GM18499 (cell line): ENCODE data around the gene PDCL3.

ENCODE experiments used
- ATAC-seq: cut with Tn5 transposase; IDR thresholded peaks from one replicate; pipeline ENCODE4 v1.9.1; 2021; ENCODE audit warnings: moderate number of reproducible peaks; ENCODE audit not compliant: insufficient read depth, unreplicated experiment

PDCL3 gene

DNA sequence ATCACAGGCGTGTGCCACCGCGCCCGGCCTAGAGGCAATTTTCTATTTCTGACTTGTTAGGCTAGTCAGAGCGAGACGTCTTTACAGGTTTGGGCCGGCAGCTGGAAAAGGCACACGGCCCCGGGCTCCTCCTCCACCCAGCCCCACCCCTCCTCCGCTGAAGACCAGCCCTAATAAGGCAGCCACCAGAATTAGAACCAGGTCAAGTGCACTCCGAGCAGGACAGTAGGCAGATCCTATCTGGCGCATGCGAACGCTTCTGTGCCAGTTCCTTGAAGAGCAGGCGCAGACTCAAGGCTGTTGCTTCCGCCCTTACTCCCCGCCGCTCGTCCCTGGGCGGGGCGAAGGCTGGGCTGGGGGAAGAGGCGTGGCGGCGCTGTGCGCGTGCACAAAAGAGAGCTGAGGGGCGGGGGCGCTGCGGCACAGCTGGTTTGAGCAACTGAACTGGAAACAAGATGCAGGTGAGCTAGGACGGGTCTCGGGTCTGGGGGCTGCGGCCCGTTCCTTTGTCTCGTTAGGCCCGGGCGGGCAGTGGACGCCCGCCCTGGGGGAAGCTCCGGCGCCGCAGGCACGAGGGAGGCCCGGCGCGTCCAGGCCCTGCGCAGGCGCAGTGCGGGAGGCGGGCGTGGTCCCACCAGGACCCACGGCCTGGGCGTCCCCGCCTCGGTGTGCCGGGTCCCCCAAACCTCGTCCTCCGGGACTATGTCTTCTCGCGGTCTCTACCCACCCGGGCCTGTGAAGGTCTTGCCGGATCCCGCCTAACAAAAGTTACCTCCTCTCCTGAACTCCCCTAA, at the start of gene PDCL3:
TSS of gene PDCL3 (plus strand) at position 381 of the 794 bp plus-strand sequence. CDS start at position 456, 75 bp downstream.
- ATAC-seq, result peak; percentile 91

GRCh38 chr2:100513650-100514049, 49.1 kb upstream of the PDCL3 start:
- ATAC-seq, result no peak

- ATAC-seq, result no peak
Measured at GRCh38 chr2:100517556-100517955, 45.2 kb upstream of the PDCL3 start.

- ATAC-seq, result no peak
Measured at GRCh38 chr2:100518801-100519200, 44.0 kb upstream of the PDCL3 start.

GRCh38 chr2:100520224-100520623, 42.6 kb upstream of the PDCL3 start:
- no peak for ATAC-seq

- ATAC-seq, result no peak
Measured at GRCh38 chr2:100522430-100522829, 40.4 kb upstream of the PDCL3 start.

DNA sequence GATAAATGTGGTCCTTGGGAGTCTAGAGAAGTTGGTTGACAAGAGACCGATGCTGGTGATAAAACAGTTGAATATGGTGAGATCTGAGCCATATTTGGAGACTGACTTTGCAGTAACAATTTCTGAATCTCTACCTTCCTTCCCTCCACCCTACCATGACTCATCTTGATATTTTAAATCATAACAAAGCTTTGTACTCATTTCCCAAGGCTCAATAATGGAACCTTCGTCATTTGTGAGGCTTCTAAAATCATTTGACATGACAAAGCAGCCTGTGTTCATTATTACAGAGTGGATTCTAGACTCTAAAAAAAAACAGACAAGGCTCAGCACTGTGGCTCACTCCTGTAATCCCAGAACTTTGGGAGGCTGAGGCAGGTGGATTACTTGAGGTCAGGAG, 38.5 kb upstream of the PDCL3 start:
- ATAC-seq, result no peak

DNA sequence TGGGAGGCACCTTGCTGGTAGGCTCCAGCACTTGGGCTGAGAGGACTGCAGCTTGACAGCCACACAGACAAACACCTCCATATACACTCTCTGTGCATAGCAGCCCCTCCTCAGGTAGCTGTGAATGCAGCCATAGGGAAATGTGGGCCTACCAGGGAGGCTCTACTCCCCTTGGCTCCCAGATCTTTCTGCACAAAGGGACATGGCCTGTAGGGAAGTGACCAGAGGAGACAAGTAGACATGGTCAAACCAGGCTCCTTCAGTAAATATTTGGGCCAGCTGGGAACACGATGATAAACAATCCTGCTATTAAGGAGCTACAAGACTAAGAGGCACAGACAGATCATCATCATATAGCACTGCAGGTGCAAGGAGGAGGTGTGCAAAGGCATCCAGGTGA, 35.9 kb upstream of the PDCL3 start:
- no peak for ATAC-seq

DNA sequence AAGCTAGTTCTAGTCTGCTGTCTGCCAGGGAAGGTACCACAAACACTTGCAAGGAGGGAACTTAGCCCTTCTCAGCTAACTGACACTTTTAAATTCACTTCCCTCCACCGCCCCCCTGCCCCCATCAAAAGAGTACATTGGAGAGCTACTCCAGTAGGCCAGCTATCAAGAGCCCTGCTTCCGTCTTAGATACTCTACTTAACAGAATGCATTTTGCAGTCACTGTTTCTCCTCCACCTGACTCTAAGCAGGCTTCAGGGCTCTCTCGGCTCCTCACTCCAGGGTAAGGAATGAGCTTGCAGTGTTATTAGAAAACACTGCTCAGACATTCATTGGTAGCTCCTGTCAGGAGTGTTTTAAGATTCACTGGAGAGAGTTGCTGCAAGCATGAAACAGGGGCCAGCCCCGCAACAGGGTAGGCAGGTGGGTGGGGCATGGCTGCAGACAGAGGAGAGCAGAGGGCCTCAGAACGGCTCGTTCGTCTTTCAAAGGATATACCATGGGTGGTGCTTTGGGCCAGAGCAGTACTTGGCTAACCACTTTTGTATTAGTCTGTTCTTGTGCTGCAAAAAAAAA, 35.3 kb upstream of the PDCL3 start:
- ATAC-seq, result no peak

GRCh38 chr2:100529176-100529575, 33.6 kb upstream of the PDCL3 start:
- no peak for ATAC-seq

DNA sequence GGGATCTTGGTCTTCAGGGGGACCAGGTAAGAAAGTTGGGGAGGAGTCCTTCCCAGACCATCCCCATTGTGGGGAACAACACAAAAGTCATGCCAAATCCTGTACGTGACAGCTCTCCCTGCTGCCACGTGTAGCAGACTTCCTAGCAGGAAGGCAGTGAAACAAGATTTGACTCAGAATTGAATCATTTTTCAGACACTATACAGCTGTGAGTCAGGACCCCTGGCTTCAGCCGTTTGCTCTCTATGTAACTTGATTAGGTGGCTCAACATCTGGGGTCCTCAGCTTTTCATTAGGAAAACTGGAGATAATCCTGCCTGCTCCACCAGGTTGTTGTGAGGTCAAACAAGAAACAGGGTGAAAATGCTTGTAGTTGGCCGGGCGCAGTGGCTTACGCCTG, 32.9 kb upstream of the PDCL3 start:
- no peak for ATAC-seq

- no peak for ATAC-seq
Measured at GRCh38 chr2:100535855-100536254, 26.9 kb upstream of the PDCL3 start.

GRCh38 chr2:100537918-100538317, 24.9 kb upstream of the PDCL3 start:
- ATAC-seq, result no peak

- no peak for ATAC-seq
Measured at GRCh38 chr2:100539221-100539620, 23.6 kb upstream of the PDCL3 start.

DNA sequence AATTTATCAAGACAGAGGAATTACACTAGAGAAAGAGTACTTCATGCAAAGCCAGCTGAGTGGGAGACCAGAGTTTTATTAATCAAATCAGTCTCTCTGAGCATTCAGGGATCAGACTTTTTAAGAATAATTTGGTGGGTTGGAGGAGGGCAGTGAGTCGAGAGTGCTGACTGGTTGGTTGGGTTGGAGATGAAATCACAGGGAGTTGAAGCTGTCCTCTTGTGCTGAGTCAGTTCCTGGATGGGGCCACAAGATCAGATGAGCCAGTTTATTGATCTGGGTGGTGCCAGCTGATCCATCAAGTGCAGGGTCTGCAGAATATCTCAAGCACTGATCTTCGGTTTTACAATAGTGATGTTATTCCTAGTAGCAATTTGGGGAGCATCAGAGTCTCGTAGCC, 21.4 kb upstream of the PDCL3 start:
- no peak for ATAC-seq

DNA sequence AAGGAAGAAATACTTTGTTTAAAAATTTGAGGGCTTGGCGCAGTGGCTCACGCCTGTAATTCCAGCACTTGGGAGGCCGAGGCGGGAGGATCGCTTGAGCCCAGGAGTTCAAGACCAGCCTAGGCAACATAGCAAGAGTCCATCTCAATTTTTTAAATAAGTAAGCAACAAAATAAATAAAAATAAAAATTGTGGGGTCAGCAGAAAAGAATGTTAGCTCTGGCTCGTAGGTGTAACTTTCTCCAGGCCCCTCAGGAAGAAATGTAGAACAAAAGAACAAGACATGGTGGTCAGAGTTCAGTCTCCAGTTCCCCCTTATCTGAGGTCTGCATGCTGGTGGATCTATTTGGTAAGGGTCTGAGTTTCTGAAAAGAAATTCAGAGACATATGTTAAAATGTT, 20.4 kb upstream of the PDCL3 start:
- ATAC-seq, result no peak

DNA sequence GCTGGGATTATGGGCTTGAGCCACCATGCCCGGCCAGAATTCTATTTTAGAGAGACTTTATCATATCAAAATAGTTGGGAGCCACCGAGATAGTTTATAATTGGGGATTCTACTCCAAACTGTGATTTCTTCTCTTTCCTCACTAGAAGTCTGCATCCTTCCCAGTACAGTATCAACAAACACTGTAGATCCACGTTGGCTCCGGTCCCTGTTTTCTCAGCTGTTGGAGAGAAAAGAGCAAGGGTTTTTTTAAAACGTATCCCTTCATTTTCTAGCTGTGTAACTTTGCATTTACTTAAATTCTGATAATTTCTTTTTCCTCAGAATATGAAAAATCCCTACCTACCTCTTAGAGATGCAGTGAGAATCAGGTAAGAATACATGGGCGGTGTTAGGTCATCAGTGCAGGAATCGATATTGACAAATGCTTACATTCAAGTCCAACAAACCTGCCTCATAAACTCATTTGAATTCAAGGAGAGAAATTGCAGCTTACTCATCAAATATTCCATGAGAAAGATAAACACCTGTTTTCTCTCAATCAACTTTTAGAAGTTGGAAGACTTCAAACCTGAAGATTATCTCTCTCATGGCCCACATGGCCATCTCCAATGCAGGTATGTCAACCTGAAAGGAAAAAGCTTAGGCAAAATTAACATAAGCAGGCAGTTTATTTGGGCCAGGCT, 17.7 kb upstream of the PDCL3 start:
- no peak for ATAC-seq

- ATAC-seq, result no peak
Measured at GRCh38 chr2:100546469-100546868, 16.3 kb upstream of the PDCL3 start.

- ATAC-seq, result no peak
Measured at GRCh38 chr2:100548771-100549170, 14.0 kb upstream of the PDCL3 start.

- no peak for ATAC-seq
Measured at GRCh38 chr2:100551303-100551702, 11.5 kb upstream of the PDCL3 start.

DNA sequence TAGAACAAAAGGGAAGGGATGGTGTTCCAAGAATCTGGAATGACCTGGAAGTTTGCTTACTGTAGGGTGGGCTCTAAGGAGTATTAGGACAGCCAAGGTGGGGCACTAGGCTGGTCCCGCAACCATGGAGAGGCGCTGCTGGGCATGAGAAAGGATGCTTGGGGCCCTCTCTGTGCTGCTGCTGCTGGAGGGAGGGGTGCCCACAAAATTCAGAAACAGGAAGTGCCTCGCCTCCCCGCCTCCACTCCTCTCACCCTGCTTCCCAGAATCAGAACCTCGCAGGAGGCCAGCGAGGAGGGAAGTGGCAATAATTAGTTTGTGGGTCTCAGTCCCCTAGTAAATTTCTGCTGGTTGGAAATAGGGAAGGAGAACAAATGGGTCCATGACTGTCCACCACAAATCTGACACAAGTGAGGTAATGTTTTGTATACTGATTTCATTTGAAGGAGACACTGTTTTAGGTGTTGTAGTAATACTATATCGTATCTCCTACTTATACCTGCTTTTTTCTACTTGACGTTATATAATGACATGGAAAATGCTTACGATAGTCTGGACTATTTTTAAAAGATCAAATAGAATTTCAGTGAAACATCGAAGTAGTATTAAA, 7.9 kb upstream of the PDCL3 start:
- no peak for ATAC-seq
